ENCODE results near the gene NFYC. TPM values are rescaled to one million over a fixed set of nuclear protein-coding genes. Genes with fewer than 3 reads are reported as not detected.

NFYC gene
- total and polyA plus RNA-seq, 2 of the 8 experiments (the other 6 are each of a cell fraction or from before 2014, with no cell fraction given): 54.1 to 124 TPM

GRCh38 chr1:40801742-40802077 is 110.2 kb downstream of the NFYC start (continued):
- TF ChIP-seq CHD7 (IDR thresholded peaks at IDR 0.05; ENCODE audit: insufficient replicate concordance, low read length) (no peak), GTF2F1 (IDR thresholded peaks at IDR 0.05; ENCODE audit: borderline replicate concordance, low read depth, low read length) (no peak), BACH1 (IDR thresholded peaks at IDR 0.05; ENCODE audit: low read length) (no peak), POLR2A (IDR thresholded peaks at IDR 0.05; ENCODE audit: control extremely low read depth in 1 of 2, low read depth in 2 of 2, low read length in 2 of 2) (no peak), TAF7 (optimal IDR thresholded peaks at IDR 0.05; ENCODE audit: borderline replicate concordance, low read depth, low read length) (no peak), E2F6 (IDR thresholded peaks at IDR 0.05) (no peak), SP4 (IDR thresholded peaks at IDR 0.05; ENCODE audit: low read length) (no peak), SRF (IDR thresholded peaks at IDR 0.05; ENCODE audit: low read depth, low read length) (no peak), MAFK (IDR thresholded peaks at IDR 0.05; ENCODE audit: low read depth, low read length) (no peak), RNF2 (IDR thresholded peaks at IDR 0.05; ENCODE audit: borderline replicate concordance, low read depth, low read length, missing control alignments, poor library complexity, severe bottlenecking) (no peak), ATF3 (IDR thresholded peaks at IDR 0.05; ENCODE audit: insufficient read depth, low read depth, low read length) (no peak)
